HG03521 (cell line): ENCODE results near the gene VWA8.
"Not testable (repeated sequence)": the region's sequence is repeated elsewhere in the genome, so short reads cannot be mapped to it uniquely, and the experiment has no call there.

ENCODE experiments used
- ATAC-seq: cut with Tn5 transposase; IDR thresholded peaks from one replicate; pipeline ENCODE4 v1.9.1; 2021; ENCODE audit warnings: mild to moderate bottlenecking, moderate library complexity; ENCODE audit not compliant: unreplicated experiment

VWA8 gene

DNA sequence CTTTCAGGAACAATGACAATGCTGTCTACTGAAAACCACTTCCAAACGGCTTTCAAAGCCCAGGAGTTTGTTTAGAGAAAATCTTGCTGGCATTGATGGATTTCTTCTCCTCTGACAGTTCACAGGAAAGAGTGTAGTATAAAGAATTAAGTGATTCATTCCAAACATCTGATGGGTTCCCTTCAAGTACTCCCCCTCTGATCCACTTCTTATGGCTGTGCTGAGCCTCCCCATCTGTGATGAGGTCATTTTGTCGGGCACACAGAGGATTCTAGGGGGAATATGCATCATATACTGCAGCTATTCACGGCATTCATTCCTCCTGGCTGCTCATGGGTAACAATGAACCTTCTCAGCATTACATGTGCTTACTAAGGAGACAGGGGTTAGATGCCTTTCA lies 395.7 kb downstream of the VWA8 start:
- ATAC-seq: no peak

DNA sequence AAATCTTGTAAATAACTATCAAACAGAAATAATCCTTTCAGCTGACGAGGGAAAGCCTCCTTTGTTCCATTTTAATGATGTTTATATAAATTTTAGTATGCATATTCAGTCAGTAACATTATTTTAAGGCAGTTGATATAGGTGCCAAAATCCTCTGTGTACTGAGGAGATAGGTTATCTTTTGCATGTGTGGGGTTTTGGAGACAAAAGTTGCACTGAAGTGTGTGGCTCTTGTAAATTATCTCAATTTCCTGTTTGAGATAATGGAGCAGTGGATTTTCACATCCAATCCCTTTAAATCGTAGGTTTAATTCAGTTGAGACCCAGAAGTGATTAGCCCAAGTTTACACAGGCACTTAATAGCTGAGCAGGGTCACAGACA lies 396.9 kb downstream of the VWA8 start:
- ATAC-seq: no peak

DNA sequence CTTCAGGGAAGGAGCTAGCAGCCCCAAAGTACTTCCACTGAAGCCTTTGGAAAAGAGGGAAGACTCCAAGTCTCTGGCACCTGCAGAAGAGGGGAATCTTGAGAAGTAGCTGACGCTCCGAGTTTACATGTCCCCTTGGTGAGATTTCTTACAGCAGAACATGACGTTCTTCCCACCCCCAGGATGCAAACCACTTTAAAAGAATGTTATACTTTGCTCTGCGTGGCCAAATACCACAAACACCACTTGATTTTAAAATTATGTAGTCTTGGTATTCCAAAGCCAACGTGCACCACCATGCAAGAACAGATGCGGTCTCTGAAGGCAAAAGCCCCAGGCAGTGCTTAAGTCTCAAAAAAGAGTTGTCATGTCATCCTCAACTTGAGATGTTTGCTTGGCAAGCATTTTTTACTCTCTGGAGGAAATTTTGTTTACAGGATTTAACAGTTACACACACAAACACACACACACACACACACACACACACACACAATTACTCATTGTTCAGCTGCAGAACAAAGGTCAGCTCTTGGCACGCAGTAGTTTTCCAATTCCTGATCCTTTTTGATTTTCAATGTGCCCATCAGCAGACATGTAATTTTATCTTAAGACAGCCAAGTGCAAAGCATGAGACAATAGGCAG lies 397.4 kb downstream of the VWA8 start:
- ATAC-seq: no peak

DNA sequence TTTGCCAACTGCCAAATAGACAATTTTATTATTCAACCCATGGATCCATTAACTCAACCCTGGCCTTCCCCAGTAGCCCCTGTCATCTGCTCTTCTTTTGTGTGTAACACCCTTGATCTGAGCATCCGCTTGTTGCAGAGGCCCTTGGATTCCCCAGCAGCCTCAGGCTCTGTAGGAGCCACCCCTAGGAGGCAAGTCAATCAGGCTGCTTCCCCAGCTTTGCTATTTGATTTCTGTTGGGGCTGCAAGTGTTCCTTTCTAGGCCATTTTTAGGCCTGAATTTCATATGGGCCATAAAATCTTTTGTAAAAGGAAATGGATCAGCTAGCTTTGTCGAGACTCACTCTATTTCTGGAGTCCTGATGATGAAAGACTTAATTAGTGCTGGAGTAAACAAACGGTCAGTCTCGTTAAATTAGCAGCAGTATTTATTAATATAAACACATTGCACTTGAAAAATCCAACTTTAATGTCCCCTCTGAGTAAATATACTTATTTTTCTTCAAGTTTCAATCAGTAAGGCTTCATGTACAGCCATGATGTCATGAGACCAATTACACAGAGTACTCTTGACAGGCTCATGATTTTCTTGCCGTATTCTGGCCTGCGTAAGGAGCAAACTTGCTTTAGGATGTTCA lies 398.2 kb downstream of the VWA8 start:
- ATAC-seq: no peak

DNA sequence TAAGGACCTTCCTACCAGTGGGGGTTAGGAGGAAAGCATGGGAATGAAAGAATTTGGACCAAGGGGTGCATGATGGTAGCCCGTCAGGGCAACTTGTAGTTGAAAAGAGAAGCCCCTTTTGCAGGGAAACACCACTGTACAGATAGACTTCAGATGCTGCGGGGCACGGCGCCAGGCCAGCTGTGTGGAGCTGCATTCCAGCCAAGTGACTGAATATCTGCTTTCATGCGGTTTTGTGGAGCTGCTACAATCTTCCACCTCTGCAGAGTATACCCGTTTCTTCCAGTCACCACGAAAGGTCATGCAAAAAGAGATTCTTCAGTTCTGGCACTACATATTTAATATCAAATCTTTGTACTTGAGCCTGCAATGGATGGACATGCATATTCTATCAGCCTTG lies 398.8 kb downstream of the VWA8 start:
- no peak for ATAC-seq

DNA sequence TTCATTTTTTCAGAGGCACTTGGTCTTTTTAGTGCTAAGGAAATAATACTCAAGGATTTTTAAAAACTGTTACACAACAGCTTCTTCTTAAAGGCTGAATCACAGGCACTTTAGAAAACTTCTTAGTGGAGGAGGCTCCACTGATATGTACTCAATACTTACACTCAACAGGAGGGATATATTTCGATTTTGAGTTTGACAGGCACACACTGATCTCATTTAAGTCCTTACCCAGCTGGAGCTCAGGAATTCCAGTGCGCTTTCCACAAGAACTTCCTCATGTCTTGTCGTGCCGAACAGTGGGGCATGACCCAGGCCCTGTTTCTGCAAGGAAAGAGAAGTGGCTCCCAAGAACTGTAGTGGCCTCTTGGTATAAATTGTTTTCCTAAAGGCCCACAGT lies 399.7 kb downstream of the VWA8 start:
- no peak for ATAC-seq

DNA sequence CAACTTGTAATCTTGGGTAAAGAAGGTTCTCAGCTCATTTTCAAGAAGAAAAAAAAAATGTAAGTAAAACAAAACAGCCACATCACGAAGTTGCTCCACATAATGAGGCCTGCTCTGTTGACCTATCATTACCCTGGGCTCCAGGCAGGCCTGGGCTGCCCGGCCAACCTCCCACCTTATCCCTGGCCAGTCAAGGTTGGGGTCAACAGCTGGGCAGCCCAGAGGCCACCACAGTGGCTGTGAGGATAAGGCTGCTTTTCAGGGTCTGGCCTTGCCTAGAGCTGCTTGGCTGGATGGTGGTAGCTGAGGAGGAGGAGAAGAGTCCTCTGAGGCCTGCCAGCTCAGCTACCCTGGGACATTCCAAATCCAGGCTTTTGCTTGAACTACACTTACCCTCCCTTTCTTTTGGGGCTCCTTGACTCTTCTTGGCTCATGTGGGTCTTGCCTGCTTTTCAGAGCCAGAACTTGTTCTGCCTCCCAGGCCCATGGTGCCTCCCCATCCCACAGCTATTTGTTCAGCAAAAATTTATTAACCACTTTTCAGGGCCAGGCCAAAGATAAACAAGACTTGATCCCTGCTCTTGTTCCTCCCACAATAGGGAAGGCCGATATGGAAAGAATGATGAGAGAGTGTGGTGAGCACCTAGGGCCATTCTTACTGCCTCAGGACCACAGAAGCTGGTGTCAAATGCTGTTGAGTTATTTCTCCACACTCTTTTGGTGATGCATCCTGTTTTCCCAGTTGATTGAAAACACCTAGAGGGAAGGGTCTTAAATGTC lies 401.9 kb downstream of the VWA8 start:
- no peak for ATAC-seq

DNA sequence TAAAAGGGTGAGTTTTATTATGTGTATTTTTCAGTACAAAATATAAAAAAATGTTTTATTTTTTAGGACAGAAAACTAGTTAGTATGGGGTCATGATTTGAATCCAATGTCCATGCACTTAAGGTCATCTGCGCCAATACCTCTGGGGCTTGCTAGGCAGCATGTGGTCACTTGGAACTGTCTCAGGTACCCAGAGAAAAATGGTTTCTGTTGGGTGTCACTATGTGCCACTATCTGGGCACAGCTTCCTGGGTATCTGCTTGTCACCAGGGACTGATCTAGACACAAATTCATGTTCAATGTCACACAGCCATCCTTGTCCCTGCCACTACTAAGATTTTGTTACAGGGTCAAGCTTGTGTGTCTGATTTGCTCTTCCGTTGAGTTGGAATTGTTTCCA lies 403.2 kb downstream of the VWA8 start:
- no peak for ATAC-seq

DNA sequence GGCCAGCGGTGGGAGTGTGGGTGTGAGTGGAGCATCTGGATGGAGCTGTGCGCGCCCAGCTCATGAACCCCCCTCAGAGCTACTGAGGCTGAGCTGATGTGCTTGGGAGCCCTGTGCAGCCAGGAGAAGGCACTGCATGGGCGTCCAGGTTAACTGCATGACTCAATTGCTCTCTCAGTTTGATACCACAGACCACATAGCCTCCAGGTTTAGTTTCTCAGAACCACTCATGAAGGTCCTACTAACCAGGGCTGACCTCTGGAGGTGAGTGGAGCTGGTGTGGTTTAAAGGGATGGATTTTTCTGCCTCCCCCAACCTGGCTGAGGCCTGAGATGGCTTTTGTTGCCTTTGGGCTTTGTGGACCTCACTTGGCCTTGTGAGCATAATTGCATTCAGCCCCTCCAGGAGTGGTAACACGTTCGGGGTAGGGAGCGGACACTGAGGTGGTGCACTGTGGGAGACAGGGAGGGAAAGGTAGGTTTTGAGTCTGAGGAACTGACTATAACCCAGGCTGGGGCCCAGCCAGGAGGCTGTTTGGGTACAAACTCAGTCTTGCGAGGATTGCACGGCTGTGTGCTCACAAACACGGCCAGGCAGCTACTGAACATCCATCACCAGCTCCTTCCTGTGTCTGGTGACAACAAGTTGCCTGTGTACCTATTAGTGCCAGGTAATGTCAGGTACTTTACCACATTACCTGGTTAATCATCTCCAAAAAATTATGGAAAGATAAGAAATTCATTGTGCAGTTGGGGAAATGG lies 406.1 kb downstream of the VWA8 start:
- ATAC-seq: peak; percentile 91

DNA sequence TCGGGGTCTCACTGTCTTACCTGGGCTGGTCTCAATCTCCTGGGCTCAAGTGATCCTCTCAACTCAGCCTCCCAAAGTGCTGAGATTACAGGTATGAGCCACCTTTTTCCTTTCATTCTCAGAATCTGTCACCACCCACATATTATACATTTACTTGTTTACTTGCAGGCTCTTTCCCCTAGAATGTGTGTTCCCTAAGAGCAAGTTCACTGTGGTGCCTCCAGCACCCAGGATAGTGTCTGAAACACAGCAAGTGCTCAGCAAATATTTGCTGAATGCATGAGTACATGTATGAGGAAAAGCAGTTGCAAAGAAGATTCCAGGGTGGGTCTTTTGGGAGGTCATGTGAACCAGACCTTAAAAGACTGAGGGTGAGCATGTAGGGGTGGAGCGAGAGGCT lies 406.7 kb downstream of the VWA8 start:
- no peak for ATAC-seq

DNA sequence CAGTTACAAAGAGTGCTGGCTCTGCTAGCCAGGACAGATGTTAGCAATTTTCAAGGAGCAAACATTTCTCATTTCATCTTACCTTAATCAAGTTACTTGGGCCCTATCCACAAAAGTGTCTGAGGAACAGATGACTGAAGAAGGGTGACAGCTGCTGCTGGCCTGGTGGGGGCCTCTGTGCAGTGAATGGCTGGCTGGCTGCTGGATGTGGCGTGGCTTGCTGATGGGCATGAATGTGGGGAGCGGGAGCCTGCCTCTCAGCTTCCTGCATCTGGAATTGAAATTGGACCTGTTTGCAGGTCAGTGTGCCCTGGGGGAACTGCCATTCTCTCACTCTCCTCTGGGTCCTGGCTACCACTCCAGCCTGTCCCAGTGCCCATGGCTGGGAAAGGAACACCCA lies 408.9 kb downstream of the VWA8 start:
- ATAC-seq: no peak

DNA sequence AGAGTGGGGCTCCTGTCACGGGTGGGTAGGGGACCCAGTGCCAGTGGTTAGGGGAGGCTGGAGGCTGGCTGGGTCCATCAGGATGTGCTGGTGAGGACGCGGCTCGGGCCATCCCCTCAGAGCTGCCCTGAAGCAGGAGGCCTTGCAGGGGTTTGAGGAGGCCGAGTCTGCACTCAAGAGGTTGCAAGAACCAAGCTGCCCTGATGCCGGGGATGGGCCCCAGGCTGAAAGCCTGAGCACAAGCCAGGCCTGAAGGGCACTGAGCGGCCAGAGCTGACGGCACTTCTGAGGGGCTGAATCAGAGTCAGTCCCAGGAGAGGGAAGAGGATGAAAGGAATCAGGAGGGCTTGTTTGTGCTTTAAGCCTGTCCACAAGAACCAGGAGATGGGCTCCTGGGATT lies 410.6 kb downstream of the VWA8 start:
- ATAC-seq: no peak

DNA sequence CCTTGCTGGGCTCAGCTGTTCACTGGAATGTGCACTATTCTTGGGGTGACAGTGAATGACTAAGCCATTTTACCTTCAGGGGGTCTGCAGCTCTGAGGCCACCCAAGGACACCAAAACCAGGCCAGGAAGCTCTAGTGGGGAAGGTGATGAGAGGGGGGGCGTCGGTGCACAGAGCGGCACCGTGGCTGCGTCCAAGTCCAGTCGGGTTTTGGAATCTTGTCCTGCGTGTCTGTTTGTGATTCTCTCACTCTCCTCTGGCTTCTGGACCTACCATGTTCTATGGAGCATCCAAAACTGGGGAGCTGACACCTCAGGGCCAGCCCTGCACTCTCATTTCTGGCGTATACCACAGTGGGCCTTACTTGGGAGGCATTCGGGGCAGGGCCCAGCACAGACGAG lies 411.4 kb downstream of the VWA8 start:
- ATAC-seq: no peak

DNA sequence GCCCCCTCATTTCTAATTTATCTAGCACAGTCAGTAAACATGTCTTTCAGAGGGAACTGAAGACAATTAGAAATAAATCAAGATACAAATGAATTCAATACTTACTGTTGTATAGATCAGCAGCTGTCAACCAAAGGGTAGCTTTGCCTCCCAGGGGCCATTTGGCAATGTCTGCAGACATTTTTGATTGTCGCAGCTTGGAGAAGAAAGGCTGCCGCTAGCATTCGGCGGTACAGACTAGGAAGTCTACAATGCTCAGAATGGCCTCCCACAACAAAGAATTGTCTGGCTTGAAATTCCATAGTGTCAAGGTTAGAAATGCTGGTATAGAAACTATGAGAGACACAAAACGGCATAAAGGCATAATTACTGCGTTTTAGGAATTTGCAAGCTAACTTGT lies 412.0 kb downstream of the VWA8 start:
- ATAC-seq: no peak

DNA sequence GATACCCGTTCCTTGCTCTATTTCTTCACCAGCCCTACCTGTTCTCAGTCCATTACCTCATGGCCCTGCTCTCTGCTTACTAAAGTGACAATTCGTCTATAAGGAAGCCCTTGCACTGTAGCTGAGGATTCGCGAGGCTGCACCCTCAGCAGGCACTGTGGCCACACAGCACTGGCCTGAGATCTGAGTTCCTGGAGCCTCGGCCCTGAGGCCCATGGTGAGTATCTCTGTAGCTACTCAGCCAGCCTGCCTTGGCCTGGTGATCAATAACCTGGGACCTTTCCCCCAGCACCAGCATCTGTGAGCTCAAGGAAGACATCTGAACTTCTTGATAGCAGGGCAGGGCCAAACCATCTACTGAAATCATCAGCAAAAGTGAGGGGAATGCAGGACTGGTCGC lies 412.9 kb downstream of the VWA8 start:
- ATAC-seq: no peak

DNA sequence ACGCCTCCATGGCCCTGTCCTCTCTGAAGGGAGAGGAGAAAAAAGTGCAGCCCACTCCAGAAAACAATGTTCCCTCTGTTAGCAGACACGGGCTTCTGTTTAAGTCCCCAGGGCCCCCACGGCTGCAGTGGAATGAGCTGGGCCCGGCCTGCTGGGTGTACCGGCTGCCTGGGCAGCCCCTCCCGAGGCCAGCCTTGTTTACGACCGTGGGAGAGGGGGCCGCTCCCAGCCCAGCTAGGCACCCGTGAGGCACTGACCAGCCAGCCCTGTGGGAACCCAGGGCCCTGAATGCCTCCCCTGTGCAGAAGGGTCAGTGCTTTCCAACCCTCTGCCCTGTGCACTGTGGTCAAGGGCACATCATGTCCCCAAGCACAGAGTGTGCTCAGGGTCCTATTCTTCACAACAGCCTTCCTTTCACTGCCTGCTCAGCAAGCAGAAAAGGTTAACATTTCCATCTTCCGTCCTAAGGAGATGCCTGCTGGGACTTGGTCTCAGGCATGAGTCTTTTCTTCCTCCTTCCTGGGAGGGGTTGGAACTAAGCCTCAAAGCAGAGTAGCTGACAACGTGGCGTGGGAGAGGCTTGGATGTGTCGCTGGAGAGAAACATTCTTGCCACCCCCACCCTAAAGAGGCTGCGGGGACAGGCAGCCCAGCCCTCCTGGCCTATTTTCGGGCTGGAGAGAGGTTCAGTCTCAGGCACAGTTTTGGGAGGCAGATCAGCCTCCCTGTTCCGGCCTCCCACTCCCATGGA lies 413.5 kb downstream of the VWA8 start:
- ATAC-seq: no peak

DNA sequence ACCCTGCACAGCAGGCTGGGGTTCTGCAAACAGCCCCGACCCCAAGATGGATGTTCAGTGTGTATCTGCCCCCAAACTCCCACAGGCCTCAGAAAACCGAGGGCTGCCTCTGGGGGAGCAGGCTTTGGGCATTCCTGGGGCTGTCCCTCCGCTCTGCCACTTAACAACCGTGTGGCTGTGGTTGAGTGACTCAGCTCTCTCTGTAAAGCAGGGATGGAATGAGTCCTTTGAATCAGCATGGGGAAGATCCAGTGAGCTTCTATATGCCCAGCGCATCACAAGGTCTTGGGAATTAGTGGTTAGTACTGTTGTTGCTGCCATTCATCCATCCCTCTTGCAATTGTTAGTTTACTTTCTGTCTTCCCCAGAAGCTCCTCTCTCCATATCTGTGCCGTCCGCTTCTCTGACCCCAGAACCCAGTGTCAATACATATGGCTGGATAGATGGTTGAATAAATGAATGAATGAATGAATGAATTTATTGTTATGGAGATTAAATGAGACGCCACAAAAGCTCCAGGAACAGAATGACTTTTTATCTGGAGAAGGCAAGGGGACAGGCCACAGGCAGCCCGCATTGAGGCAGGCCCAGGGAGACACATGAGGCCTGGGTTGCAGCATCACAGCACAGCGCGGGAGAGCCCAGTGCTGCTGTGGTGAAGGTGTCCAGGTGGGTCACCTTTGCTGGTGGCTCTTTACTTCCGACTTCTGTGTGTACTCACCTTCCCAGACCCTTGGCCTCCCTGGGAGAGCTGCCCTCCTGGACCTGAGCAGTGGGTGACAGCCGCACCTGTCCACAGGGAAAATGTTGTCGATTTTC lies 414.3 kb downstream of the VWA8 start:
- no peak for ATAC-seq

DNA sequence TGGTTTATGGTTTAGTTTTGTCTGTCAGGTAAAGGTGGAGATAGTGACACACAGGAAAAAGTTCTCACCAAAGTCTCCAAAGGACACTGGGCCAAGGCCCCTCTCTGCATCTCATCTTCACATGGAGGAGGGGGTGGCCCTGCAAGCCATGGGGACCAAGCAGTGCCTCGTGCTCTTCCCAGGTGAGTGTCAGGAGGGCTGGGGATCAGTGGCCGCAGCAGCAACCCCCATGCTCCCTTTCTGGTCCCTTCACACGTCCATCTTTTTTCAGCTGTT lies 415.5 kb downstream of the VWA8 start:
- ATAC-seq: no peak

DNA sequence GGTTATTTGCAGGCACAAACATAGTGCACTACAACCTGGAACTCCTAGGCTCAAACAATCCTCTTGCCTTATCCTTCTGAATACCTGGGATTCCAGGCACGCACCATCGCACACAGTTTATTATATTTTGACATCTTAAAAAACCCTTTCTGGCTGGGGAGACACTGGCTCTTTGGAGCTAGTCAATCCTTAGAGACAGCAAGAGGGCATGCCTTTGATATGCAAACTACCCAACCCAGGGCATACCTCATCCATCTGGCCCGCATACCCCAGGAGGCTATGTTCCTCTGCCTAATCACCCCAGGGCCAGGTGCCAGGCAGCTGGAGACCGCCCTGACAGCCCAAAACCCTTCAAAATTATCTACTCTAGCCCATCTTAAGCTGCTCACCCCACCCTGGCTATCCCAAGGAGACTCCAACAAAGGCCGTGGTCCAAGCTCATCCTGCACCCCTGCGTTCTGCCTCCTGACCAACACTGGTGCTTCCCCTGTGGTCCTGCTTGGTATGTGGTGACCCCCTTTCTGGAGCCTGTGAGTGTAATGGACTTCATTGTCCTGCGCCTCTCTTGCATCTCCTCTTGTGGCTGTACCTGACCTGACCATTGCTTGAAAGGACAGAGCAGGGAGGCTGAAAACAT lies 417.1 kb downstream of the VWA8 start:
- ATAC-seq: no peak

DNA sequence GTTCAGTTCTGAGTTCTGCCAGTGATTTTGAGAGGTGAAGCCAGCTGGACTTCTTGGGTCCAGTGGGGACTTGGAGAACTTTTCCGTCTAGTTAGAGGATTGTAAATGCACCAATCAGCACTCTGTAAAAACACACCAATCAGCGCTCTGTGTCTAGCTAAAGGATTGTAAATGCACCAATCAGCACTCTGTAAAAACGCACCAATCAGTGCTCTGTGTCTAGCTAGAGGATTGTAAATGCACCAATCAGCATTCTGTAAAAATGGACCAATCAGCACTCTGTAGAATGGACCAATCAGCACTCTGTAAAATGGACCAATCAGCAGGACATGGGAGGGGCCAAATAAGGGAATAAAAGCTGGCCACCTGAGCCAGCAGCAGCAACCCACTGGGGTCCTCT lies 418.1 kb downstream of the VWA8 start:
- ATAC-seq: not testable (repeated sequence)
